VCaP (cell line): ENCODE measurements around the gene SPACA9.

ENCODE experiments used
- H3K27ac ChIP-seq: fragments of 450-650 bp; 2 replicates; pipeline ENCODE4 v1.5.1; 2017
- CTCF ChIP-seq: fragments of 450-650 bp; conservative IDR thresholded peaks from 2 replicates; pipeline ENCODE4 v1.5.1; 2017; ENCODE audit warnings: mild to moderate bottlenecking, moderate library complexity

The SPACA9 gene

GRCh38 chr9:132905726-132906125, 27.0 kb downstream of the SPACA9 start:
- no peak overlapping the region for H3K27ac ChIP-seq

DNA sequence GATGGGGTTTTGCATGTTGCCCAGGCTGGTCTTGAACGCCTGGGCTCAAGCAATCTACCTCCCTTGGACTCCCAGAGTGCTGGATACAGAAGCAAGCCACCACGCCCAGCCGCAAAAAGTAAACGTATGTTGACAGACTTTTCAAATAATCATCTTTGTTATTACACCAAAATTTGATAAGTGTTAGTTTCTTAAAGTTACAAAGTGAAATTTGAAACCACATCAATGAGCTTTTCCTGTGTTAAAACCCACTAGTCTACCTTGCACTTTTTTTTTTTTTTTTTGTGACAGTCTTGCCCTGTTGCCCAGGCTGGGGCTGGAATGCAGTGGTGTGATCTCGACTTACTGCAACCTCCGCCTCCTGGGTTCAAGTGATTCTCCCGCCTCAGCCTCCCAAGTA, 29.9 kb downstream of the SPACA9 start:
- no peak for TF ChIP-seq CTCF
- peak overlapping the region; percentile 43 for H3K27ac ChIP-seq

More at GRCh38 chr9:132905726-132906125, 27.0 kb downstream of the SPACA9 start:
- TF ChIP-seq CTCF = no peak

DNA sequence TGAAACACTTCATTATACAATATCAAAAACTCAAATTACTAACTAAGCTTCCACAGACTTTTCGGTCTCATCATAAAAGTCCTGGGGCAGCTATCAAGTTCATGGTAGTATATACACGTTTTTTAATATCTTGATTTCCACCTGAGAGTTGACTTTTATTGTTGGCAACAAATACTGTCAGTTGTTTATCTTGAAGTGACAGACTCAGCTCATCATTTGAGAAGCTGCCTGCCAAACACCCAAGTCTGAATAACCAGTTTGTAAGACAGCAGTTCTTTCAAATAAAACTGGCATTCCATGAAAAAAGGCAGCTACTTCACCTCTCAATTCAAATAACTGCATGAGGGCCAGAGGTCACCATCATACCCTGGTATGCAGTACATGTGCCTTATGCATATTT, 30.6 kb downstream of the SPACA9 start:
- H3K27ac ChIP-seq = peak overlapping the region; percentile 43
- TF ChIP-seq CTCF = no peak

DNA sequence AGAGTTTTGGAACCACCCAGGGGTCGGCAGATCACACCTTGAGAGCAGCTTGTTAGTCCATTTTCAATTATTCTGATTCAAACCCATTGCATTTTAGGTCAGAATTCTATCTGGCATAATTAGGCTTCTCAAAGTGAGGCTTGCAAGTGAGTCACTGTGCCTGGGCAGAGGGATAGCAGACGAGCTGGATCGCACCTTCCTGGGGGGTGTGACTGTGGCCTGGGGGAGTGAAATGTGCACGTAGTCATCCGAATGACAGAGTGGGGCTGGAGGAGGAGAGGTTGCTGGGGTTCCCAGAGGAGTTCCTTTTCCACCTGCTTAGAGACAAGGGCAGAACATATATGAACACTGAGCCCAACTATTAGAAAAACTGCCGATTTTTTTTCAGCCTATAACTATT, 31.7 kb downstream of the SPACA9 start:
- peak overlapping the region; percentile 43 for H3K27ac ChIP-seq
- no peak for TF ChIP-seq CTCF

DNA sequence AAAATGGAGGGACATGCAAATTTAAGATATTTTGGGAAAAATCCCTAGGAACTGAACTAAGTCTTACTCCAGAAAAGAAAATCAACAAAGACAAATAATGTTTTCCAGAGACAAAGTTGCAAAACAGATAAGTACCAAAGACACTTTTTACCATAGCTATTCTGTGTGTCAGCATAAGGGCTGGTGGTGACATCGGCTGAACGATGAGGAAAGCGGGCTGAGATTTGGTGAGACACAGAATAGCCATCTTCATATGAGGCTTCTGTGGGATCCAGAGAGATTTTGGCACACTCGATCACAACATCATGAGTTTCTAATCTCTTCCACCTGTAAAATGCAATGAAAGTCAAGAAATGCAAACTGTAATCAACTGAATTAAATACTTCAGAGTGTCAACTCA, 33.4 kb downstream of the SPACA9 start:
- no peak overlapping the region for H3K27ac ChIP-seq
- no peak for TF ChIP-seq CTCF

DNA sequence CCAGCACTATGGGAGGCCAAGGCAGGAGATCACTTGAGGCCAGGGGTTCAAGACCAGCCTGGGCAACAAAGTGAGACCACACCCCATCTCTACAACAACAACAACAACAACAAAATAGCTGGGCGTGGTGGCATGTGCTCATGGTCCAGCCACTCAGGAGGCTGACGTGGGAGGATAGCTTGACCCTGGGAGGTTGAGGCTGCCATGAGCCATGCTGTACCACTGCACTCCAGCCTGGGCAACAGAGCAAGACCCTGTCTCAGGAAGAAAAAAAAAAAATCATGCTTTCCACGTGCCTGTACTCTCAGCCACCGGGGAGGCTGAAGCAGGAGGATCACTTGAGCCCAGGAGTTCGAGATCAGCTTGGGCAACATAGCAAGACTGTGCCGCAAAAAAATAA, 36.2 kb downstream of the SPACA9 start:
- no peak overlapping the region for H3K27ac ChIP-seq
- TF ChIP-seq CTCF = no peak

DNA sequence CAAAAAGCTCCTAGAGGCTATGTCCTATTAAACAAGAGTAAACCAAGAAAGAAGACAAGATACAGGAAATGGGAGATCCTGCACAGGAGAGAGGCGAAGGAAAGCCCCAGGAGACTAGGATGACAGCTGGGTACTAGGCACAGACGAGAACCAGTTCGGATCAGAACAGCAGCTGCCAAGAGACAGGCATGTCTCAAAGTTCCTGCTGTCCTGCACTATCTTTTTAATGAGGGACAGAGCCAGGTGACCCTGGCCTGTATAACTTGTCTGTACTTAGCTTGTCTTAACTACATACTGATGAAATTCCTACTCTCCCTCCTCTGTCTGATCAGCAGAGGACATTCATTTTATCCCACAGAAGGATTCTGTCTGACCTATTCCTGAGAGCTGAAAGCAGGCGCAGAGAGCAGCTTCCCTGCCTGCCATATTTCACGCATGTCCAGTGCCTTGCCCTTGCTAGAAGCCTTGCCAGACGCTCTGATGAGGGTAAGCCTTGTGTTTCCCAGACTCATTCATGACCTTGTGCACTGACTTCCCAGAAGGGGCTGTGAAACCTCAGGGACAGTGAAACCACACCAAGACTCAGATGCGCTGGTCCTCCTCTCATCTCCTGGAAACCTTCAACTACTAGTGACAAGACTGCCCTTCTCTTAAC, 41.0 kb downstream of the SPACA9 start:
- H3K27ac ChIP-seq = no peak overlapping the region
- no peak for TF ChIP-seq CTCF
